Breast epithelium (tissue), 3 donors: ENCODE data around the gene MEF2C.
"Not testable (repeated sequence)": the region's sequence is repeated elsewhere in the genome, so short reads cannot be mapped to it uniquely, and the experiment has no call there.

Source experiments
- POLR2A ChIP-seq: fragments of 450-650 bp; IDR thresholded peaks from one replicate; pipeline ENCODE4 v1.6.1; 2016; ENCODE audit warnings: antibody characterized with exemption, mild to moderate bottlenecking, moderate library complexity
- POLR2AphosphoS5 ChIP-seq, 3 donors: sonication (generic); formaldehyde crosslinking; IDR thresholded peaks; one replicate each; pipeline ENCODE4 v1.6.1; 2017; ENCODE audit warnings: antibody characterized with exemption in 3 of 3
- TF ChIP-seq, protein P1 (sequence below), 3 donors: fragments of 450-650 bp; IDR thresholded peaks; one replicate each; pipeline ENCODE4 v1.5.1; 2016 to 2017; ENCODE audit warnings: antibody characterized with exemption in 3 of 3, mild to moderate bottlenecking in 3 of 3, moderate library complexity in 3 of 3

GRCh38 chr5:88904478-88904877, 21.5 kb upstream of the MEF2C start:
- TF ChIP-seq, protein P1, sequence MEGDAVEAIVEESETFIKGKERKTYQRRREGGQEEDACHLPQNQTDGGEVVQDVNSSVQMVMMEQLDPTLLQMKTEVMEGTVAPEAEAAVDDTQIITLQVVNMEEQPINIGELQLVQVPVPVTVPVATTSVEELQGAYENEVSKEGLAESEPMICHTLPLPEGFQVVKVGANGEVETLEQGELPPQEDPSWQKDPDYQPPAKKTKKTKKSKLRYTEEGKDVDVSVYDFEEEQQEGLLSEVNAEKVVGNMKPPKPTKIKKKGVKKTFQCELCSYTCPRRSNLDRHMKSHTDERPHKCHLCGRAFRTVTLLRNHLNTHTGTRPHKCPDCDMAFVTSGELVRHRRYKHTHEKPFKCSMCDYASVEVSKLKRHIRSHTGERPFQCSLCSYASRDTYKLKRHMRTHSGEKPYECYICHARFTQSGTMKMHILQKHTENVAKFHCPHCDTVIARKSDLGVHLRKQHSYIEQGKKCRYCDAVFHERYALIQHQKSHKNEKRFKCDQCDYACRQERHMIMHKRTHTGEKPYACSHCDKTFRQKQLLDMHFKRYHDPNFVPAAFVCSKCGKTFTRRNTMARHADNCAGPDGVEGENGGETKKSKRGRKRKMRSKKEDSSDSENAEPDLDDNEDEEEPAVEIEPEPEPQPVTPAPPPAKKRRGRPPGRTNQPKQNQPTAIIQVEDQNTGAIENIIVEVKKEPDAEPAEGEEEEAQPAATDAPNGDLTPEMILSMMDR (IDR thresholded peaks at IDR 0.05) = not testable (repeated sequence)
- TF ChIP-seq POLR2AphosphoS5 (IDR thresholded peaks at IDR 0.05); POLR2A: not testable (repeated sequence)
